HepG2 (cell line): ENCODE data around the gene CES2. TPM values are rescaled to one million over a fixed set of nuclear protein-coding genes. Genes with fewer than 3 reads are reported as not detected.
A peak's percentile ranks its signal among the peaks of the same experiment; 100 is the strongest.

Experiments used
- ARID5B ChIP-seq: IDR thresholded peaks from 2 replicates; pipeline ENCODE4 v1.4.0; 2020; ENCODE audit warnings: mild to moderate bottlenecking, missing genetic modification reagents
- E2F1 ChIP-seq: sonication (generic); formaldehyde crosslinking; IDR thresholded peaks from 2 replicates; pipeline ENCODE4 v1.5.0; 2020; ENCODE audit warnings: missing genetic modification reagents
- FOXK1 ChIP-seq: sonication (generic); formaldehyde crosslinking; IDR thresholded peaks from 2 replicates; pipeline ENCODE4 v1.4.0; 2020; ENCODE audit warnings: low read depth, missing genetic modification reagents, borderline replicate concordance
- FOXO1 ChIP-seq: sonication (generic); formaldehyde crosslinking; IDR thresholded peaks from 2 replicates; pipeline ENCODE4 v1.4.0; 2020; ENCODE audit warnings: missing genetic modification reagents
- ISL2 ChIP-seq: sonication (generic); formaldehyde crosslinking; IDR thresholded peaks from 2 replicates; pipeline ENCODE4 v1.5.0; 2020; ENCODE audit warnings: missing genetic modification reagents
- MYC ChIP-seq: sonication (generic); formaldehyde crosslinking; IDR thresholded peaks from 2 replicates; pipeline ENCODE4 v1.9.0; 2021; ENCODE audit warnings: missing genetic modification reagents, borderline replicate concordance
- NRL ChIP-seq: sonication (generic); formaldehyde crosslinking; IDR thresholded peaks from 2 replicates; pipeline ENCODE4 v1.5.0; 2020; ENCODE audit warnings: missing genetic modification reagents, mild to moderate bottlenecking, moderate library complexity, borderline replicate concordance
- SETDB1 ChIP-seq: sonication (generic); formaldehyde crosslinking; IDR thresholded peaks from 2 replicates; pipeline ENCODE4 v1.5.1; 2020; ENCODE audit warnings: missing genetic modification reagents, mild to moderate bottlenecking, borderline replicate concordance
- SMAD1 ChIP-seq: sonication (generic); formaldehyde crosslinking; IDR thresholded peaks from 2 replicates; pipeline ENCODE4 v1.4.0; 2020; ENCODE audit warnings: missing genetic modification reagents, low read depth, mild to moderate bottlenecking, borderline replicate concordance
- THRA ChIP-seq: sonication (generic); formaldehyde crosslinking; IDR thresholded peaks from 2 replicates; pipeline ENCODE4 v1.4.0; 2020; ENCODE audit warnings: missing genetic modification reagents, borderline replicate concordance
- UBTF ChIP-seq: sonication (generic); formaldehyde crosslinking; IDR thresholded peaks from 2 replicates; pipeline ENCODE4 v1.4.0; 2020; ENCODE audit warnings: mild to moderate bottlenecking, missing genetic modification reagents
- ZKSCAN5 ChIP-seq: sonication (generic); formaldehyde crosslinking; IDR thresholded peaks from 2 replicates; pipeline ENCODE4 v1.5.1; 2020; ENCODE audit warnings: mild to moderate bottlenecking, missing genetic modification reagents
- ZNF205 ChIP-seq: IDR thresholded peaks from 2 replicates; pipeline ENCODE4 v1.6.1; 2018; ENCODE audit warnings: missing biosample characterization, missing genetic modification reagents
- ZNF33B ChIP-seq: sonication (generic); formaldehyde crosslinking; IDR thresholded peaks from 2 replicates; pipeline ENCODE4 v1.5.1; 2020; ENCODE audit warnings: mild to moderate bottlenecking, missing genetic modification reagents
- ZNF710 ChIP-seq: sonication (generic); formaldehyde crosslinking; IDR thresholded peaks from 2 replicates; pipeline ENCODE4 v1.5.0; 2020; ENCODE audit warnings: mild to moderate bottlenecking, missing genetic modification reagents, borderline replicate concordance
- ZNF724P ChIP-seq: sonication (generic); formaldehyde crosslinking; IDR thresholded peaks from 2 replicates; pipeline ENCODE4 v1.8.0; 2022; ENCODE audit warnings: missing genetic modification reagents, borderline replicate concordance
- ZNF788 ChIP-seq: sonication (generic); formaldehyde crosslinking; IDR thresholded peaks from 2 replicates; pipeline ENCODE4 v1.5.0; 2020; ENCODE audit warnings: mild to moderate bottlenecking, missing genetic modification reagents, borderline replicate concordance
- polyA plus RNA-seq, 8 experiments: library from polyadenylated mRNA; depleted of rRNA in 3 of 8; stranded (reverse) in 7 of 8; unstranded in 1 of 8; fragments of >200 nt; fragmentation: Illumina TruSeq in 4 of 8; extraction: Trizol in 4 of 8; gene quantifications; 2 replicates each; pipeline versions ENCODE4 v1.2.1 to v1.2.3, GENCODE V29; 2011 to 2016; ENCODE audit warnings: low read depth in 4 of 8, missing spikeins in 1 of 8, mixed read lengths in 1 of 8; ENCODE audit not compliant: insufficient read depth in 1 of 8
- total RNA-seq, 5 experiments: library from RNA; depleted of rRNA; stranded (reverse); fragments of >200 nt; fragmentation: Illumina TruSeq; extraction: Trizol; gene quantifications; 2 replicates each; pipeline ENCODE4 v1.2.3, GENCODE V29; 2016; ENCODE audit warnings: low read depth in 1 of 5

The CES2 gene
- total and polyA plus RNA-seq, 2 of the 13 experiments (the other 11 are each of a cell fraction or from before 2014, with no cell fraction given), result 50.6 to 63.8 TPM

GRCh38 chr16:66899310-66899944, 35.9 kb upstream of the CES2 start (continued):
- TF ChIP-seq UBTF (CRISPR knock-in tag) (0 out of 2 replicates have a peak, but pooled peaks have one; percentile 28), ZNF205 (CRISPR knock-in tag) (peak; percentile 22; the same call in 1 of the 2 replicates), ZNF710 (CRISPR knock-in tag) (peak; percentile 98), ISL2 (CRISPR knock-in tag) (no peak), SMAD1 (0 out of 2 replicates have a peak, but pooled peaks have one; percentile 36), SETDB1 (CRISPR knock-in tag) (no peak), ZNF33B (0 out of 2 replicates have a peak, but pooled peaks have one; percentile 25), NRL (peak; percentile 74; the same call in 1 of the 2 replicates), ZKSCAN5 (0 out of 2 replicates have a peak, but pooled peaks have one; percentile 17), FOXO1 (0 out of 2 replicates have a peak, but pooled peaks have one; percentile 16), FOXK1 (CRISPR knock-in tag) (0 out of 2 replicates have a peak, but pooled peaks have one; percentile 21), ZNF724P (CRISPR knock-in tag) (0 out of 2 replicates have a peak, but pooled peaks have one; percentile 64), THRA (CRISPR knock-in tag) (0 out of 2 replicates have a peak, but pooled peaks have one; percentile 15), ZNF788 (CRISPR knock-in tag) (peak; percentile 17; the same call in 1 of the 2 replicates), MYC (CRISPR knock-in tag) (0 out of 2 replicates have a peak, but pooled peaks have one; percentile 30), E2F1 (CRISPR knock-in tag) (no peak), ARID5B (CRISPR knock-in tag) (peak; percentile 33)
